ENCODE measurements around the gene GPR158.

Gene GPR158

DNA sequence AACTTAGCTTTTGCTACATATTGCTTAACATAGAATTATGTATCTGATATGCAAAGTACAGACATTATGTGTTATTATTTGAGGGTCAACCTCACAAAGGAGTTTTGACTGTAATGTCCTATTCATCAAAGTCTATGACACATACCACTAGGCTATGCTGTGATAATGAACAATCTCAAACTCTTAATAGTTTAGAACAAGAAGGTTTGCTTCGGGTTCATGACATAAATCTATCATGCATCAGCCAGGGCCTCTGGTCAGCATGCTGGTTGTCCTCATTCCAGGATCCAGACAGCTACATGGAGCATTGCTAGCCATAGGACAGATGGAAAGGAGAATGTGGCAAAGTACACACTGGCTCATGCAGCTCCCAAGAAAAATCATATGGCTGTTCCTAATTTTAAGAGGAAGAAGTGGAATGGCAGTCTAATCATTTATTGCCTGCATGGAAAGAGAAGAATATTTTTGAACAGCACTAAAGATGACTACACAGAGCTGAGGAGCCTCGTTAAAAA lies 332.1 kb downstream of the GPR158 start:
- no peak for TF ChIP-seq CTCF (conservative IDR thresholded peaks at IDR 0.05; ENCODE audit: low read length)
- no peak overlapping the region for H3K4me3 ChIP-seq (ENCODE audit: low read length)
- no peak for DNase-seq (ENCODE audit: low read depth)

GRCh38 chr10:25508112-25508815 lies 333.5 kb downstream of the GPR158 start:
- H3K4me3 ChIP-seq (ENCODE audit: low read length): no peak overlapping the region
- no peak for TF ChIP-seq CTCF (conservative IDR thresholded peaks at IDR 0.05; ENCODE audit: low read length)
- no peak for DNase-seq (ENCODE audit: low read depth)

- DNase-seq (ENCODE audit: low read depth): no peak
- TF ChIP-seq CTCF (conservative IDR thresholded peaks at IDR 0.05; ENCODE audit: low read length): no peak
- no peak overlapping the region for H3K4me3 ChIP-seq (ENCODE audit: low read length)
These were observed 334.4 kb downstream of the GPR158 start for GRCh38 chr10:25509151-25509550.

DNA sequence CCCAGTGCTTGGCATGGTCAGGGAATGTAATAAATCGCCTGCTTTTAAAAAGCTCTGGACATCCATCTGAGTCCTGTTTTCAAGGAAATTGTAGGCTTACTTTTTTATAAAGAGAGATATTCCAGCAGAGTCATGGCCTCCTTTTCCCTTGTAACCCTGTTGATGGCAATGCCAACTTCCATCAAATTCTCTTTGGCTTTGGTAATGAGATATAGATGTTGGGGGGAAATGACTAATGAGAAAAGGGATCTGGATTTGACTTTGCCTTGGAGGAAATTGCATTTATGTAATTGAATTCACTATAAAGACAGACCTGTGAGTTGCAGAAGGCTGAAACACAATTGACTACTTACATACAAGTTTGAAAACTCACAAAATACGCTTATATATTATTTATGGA lies 347.5 kb downstream of the GPR158 start:
- no peak for TF ChIP-seq CTCF (conservative IDR thresholded peaks at IDR 0.05; ENCODE audit: low read length)
- H3K4me3 ChIP-seq (ENCODE audit: low read length): no peak overlapping the region
- no peak for DNase-seq (ENCODE audit: low read depth)

GRCh38 chr10:25522946-25523608 lies 348.3 kb downstream of the GPR158 start:
- TF ChIP-seq CTCF (conservative IDR thresholded peaks at IDR 0.05; ENCODE audit: low read length): no peak
- no peak for DNase-seq (ENCODE audit: low read depth)
- H3K4me3 ChIP-seq (ENCODE audit: low read length): no peak overlapping the region

DNA sequence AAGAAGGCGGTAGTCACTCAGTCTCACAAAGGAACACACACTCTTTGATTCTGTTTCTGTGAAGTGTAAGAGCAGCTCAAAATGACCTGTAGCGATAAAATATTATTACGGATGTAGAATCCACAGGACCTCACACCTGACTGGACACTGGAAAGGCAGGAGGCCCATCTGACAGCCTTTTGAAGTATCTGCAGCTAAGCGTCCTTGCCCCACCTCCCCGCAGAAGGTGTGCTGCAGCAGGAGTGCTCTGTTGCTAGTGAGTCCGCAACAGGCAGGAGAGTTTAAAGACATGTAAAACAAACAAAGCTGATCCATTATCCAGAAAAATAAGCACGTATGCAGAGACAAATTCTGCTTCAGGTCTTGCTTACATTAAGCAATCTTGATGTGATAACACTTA lies 355.5 kb downstream of the GPR158 start:
- no peak for DNase-seq (ENCODE audit: low read depth)
- no peak overlapping the region for H3K4me3 ChIP-seq (ENCODE audit: low read length)
- no peak for TF ChIP-seq CTCF (conservative IDR thresholded peaks at IDR 0.05; ENCODE audit: low read length)

Data from AG10803 (cell line).